HG03108 (cell line): ENCODE data around the gene AGER.
"Not testable (repeated sequence)": the region's sequence is repeated elsewhere in the genome, so short reads cannot be mapped to it uniquely, and the experiment has no call there.

Source experiments
- ATAC-seq: cut with Tn5 transposase; IDR thresholded peaks from one replicate; pipeline ENCODE4 v1.9.1; 2021; ENCODE audit warnings: moderate library complexity; ENCODE audit not compliant: unreplicated experiment

AGER gene

GRCh38 chr6:32184084-32184640 is at the start of gene AGER:
TSS of gene AGER (minus strand) at chr6:32184253. CDS start at chr6:32184222, 31 bp downstream.
- no peak for ATAC-seq

GRCh38 chr6:32226434-32226833 is 42.4 kb upstream of the AGER start:
- no peak for ATAC-seq

- ATAC-seq, result no peak
These were observed 40.6 kb upstream of the AGER start for GRCh38 chr6:32224696-32225095.

GRCh38 chr6:32223258-32224235 is 39.5 kb upstream of the AGER start, which contains the start of gene NOTCH4:
TSS of gene NOTCH4 (minus strand) at chr6:32224067. CDS start at chr6:32223928, 139 bp downstream.
- no peak for ATAC-seq

- no peak for ATAC-seq
These were observed 38.5 kb upstream of the AGER start for GRCh38 chr6:32222333-32223230.

GRCh38 chr6:32220021-32220420 is 36.0 kb upstream of the AGER start:
- no peak for ATAC-seq

GRCh38 chr6:32218167-32218566 is 34.1 kb upstream of the AGER start:
- ATAC-seq, result no peak

- no peak for ATAC-seq
These were observed 32.9 kb upstream of the AGER start for GRCh38 chr6:32216998-32217397.

- ATAC-seq, result no peak
These were observed 32.2 kb upstream of the AGER start for GRCh38 chr6:32216285-32216684.

- no peak for ATAC-seq
These were observed 31.6 kb upstream of the AGER start for GRCh38 chr6:32215617-32216016.

GRCh38 chr6:32214126-32214525 is 30.1 kb upstream of the AGER start:
- no peak for ATAC-seq

GRCh38 chr6:32213649-32214048 is 29.6 kb upstream of the AGER start:
- ATAC-seq, result no peak

GRCh38 chr6:32212076-32212760 is 28.2 kb upstream of the AGER start:
- no peak for ATAC-seq

- ATAC-seq, result not testable (repeated sequence)
These were observed 27.4 kb upstream of the AGER start for GRCh38 chr6:32211432-32211831.

- no peak for ATAC-seq
These were observed 26.1 kb upstream of the AGER start for GRCh38 chr6:32210191-32210601.

- ATAC-seq, result no peak
These were observed 24.9 kb upstream of the AGER start for GRCh38 chr6:32208996-32209395.

- no peak for ATAC-seq
These were observed 20.2 kb upstream of the AGER start for GRCh38 chr6:32204268-32204715.

- no peak for ATAC-seq
These were observed 19.6 kb upstream of the AGER start for GRCh38 chr6:32203426-32204267.

GRCh38 chr6:32202186-32202585 is 18.1 kb upstream of the AGER start:
- no peak for ATAC-seq
